HG03108 (cell line): Measurements from ENCODE around the gene COL20A1.

ENCODE experiments used
- ATAC-seq: cut with Tn5 transposase; IDR thresholded peaks from one replicate; pipeline ENCODE4 v1.9.1; 2021; ENCODE audit warnings: moderate library complexity; ENCODE audit not compliant: unreplicated experiment

The COL20A1 gene

GRCh38 chr20:63318391-63319163 lies 25.6 kb downstream of the COL20A1 start:
- no peak for ATAC-seq

GRCh38 chr20:63319164-63320040 lies 26.4 kb downstream of the COL20A1 start:
- ATAC-seq, result no peak

GRCh38 chr20:63320041-63320511 lies 27.1 kb downstream of the COL20A1 start:
- no peak for ATAC-seq

- ATAC-seq, result no peak
Measured at GRCh38 chr20:63320616-63321147, 27.7 kb downstream of the COL20A1 start.

GRCh38 chr20:63321148-63321831 lies 28.3 kb downstream of the COL20A1 start:
- no peak for ATAC-seq

GRCh38 chr20:63322146-63322932 lies 29.4 kb downstream of the COL20A1 start:
- no peak for ATAC-seq

GRCh38 chr20:63322933-63323273 lies 29.9 kb downstream of the COL20A1 start:
- no peak for ATAC-seq

GRCh38 chr20:63323357-63323981 lies 30.5 kb downstream of the COL20A1 start:
- no peak for ATAC-seq

- no peak for ATAC-seq
Measured at GRCh38 chr20:63325021-63325471, 32.1 kb downstream of the COL20A1 start.

- no peak for ATAC-seq
Measured at GRCh38 chr20:63325554-63326313, 32.7 kb downstream of the COL20A1 start.

- no peak for ATAC-seq
Measured at GRCh38 chr20:63326314-63327230, 33.6 kb downstream of the COL20A1 start.

GRCh38 chr20:63327231-63327745 lies 34.3 kb downstream of the COL20A1 start:
- no peak for ATAC-seq

- ATAC-seq, result no peak
Measured at GRCh38 chr20:63328026-63328700, 35.2 kb downstream of the COL20A1 start.

- ATAC-seq, result no peak
Measured at GRCh38 chr20:63328718-63329275, 35.8 kb downstream of the COL20A1 start.

- ATAC-seq, result no peak
Measured at GRCh38 chr20:63329331-63330083, 36.5 kb downstream of the COL20A1 start.

GRCh38 chr20:63330084-63330760 lies 37.2 kb downstream of the COL20A1 start:
- ATAC-seq, result no peak
